Measurements from ENCODE around the gene OR5L2.

The OR5L2 gene

DNA sequence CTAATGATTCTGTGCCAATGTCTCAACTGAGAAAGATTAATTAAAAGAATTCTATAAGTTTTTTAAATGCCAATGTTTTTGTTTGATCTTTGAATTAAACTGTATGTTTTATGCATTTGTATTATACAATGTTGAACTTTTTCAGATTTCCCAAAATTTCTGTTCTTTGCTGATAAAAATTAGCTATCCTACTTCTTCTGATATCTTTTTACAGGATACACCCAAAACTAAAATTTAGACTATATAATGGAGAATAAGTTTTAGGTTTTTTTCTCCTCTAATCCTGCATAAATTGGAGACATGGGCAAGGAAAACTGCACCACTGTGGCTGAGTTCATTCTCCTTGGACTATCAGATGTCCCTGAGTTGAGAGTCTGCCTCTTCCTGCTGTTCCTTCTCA is at the start of gene OR5L2:
OR5L2 (plus strand) TSS at position 301 of the 400 bp plus-strand sequence; CDS start at position 301, 0 bp downstream.
- TF ChIP-seq, protein P1, sequence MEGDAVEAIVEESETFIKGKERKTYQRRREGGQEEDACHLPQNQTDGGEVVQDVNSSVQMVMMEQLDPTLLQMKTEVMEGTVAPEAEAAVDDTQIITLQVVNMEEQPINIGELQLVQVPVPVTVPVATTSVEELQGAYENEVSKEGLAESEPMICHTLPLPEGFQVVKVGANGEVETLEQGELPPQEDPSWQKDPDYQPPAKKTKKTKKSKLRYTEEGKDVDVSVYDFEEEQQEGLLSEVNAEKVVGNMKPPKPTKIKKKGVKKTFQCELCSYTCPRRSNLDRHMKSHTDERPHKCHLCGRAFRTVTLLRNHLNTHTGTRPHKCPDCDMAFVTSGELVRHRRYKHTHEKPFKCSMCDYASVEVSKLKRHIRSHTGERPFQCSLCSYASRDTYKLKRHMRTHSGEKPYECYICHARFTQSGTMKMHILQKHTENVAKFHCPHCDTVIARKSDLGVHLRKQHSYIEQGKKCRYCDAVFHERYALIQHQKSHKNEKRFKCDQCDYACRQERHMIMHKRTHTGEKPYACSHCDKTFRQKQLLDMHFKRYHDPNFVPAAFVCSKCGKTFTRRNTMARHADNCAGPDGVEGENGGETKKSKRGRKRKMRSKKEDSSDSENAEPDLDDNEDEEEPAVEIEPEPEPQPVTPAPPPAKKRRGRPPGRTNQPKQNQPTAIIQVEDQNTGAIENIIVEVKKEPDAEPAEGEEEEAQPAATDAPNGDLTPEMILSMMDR (IDR thresholded peaks at IDR 0.05; ENCODE audit: low read length, missing control alignments), result no peak
- H3K4me3 ChIP-seq (replicated peaks; ENCODE audit: low read depth, low read length), result no peak within 1 kb of the TSS
- no peak for DNase-seq (ENCODE audit: low read depth)

DNA sequence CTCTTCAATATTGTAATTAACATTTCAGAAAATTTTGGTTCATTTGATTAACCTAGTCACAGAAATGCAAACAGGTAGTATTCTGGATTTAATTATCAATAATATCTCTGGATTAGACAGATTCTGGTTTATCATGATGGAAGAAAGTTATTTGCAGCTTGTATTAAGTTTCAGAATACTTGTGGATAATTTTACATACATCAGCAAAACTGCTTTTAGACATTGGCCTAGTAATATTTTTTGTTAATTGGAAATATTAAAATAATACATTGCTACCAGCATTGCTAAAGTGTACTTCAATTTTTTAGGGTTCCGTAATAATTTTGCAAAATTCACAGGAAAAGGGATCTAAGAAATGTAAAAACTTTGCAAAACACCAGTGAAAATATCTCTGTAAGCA is 35.4 kb upstream of the OR5L2 start:
- H3K4me3 ChIP-seq (replicated peaks; ENCODE audit: low read depth, low read length), result no peak overlapping the region
- TF ChIP-seq, protein P1 (IDR thresholded peaks at IDR 0.05; ENCODE audit: low read length, missing control alignments), result no peak
- no peak for DNase-seq (ENCODE audit: low read depth)

- TF ChIP-seq, protein P1 (IDR thresholded peaks at IDR 0.05; ENCODE audit: low read length, missing control alignments), result no peak
- DNase-seq (ENCODE audit: low read depth), result no peak
- H3K4me3 ChIP-seq (replicated peaks; ENCODE audit: low read depth, low read length), result no peak overlapping the region
Observed at GRCh38 chr11:55793321-55793720, 33.7 kb upstream of the OR5L2 start.

GRCh38 chr11:55795256-55795655 is 31.8 kb upstream of the OR5L2 start, which contains the start of gene OR5D14:
Gene OR5D14, plus strand, starts transcription at chr11:55795556. Its CDS starts 0 bp downstream, at chr11:55795556.
- no peak within 1 kb of the TSS for H3K4me3 ChIP-seq (replicated peaks; ENCODE audit: low read depth, low read length)
- DNase-seq (ENCODE audit: low read depth), result no peak
- TF ChIP-seq, protein P1 (IDR thresholded peaks at IDR 0.05; ENCODE audit: low read length, missing control alignments), result no peak

GRCh38 chr11:55806248-55806647 is 20.8 kb upstream of the OR5L2 start:
- no peak overlapping the region for H3K4me3 ChIP-seq (replicated peaks; ENCODE audit: low read depth, low read length)
- TF ChIP-seq, protein P1 (IDR thresholded peaks at IDR 0.05; ENCODE audit: low read length, missing control alignments), result no peak
- no peak for DNase-seq (ENCODE audit: low read depth)

- TF ChIP-seq, protein P1 (IDR thresholded peaks at IDR 0.05; ENCODE audit: low read length, missing control alignments), result no peak
- no peak for DNase-seq (ENCODE audit: low read depth)
- no peak within 1 kb of the TSS for H3K4me3 ChIP-seq (replicated peaks; ENCODE audit: low read depth, low read length)
Observed at GRCh38 chr11:55811067-55811466, 16.0 kb upstream of the OR5L2 start, which contains the start of gene OR5L1. Gene OR5L1, plus strand, starts transcription at chr11:55811367. Its CDS starts 100 bp downstream, at chr11:55811467.

- no peak for DNase-seq (ENCODE audit: low read depth)
- no peak within 1 kb of the TSS for H3K4me3 ChIP-seq (replicated peaks; ENCODE audit: low read depth, low read length)
- TF ChIP-seq, protein P1 (IDR thresholded peaks at IDR 0.05; ENCODE audit: low read length, missing control alignments), result no peak
Observed at GRCh38 chr11:55819330-55819729, 7.7 kb upstream of the OR5L2 start, which contains the start of gene OR5D18. Gene OR5D18, plus strand, starts transcription at chr11:55819630. Its CDS starts 0 bp downstream, at chr11:55819630.
